CD14-positive monocyte (primary cell): Measurements from ENCODE around the gene FRMD4A. TPM values are rescaled to one million over a fixed set of nuclear protein-coding genes. Genes with fewer than 3 reads are reported as not detected.

ENCODE experiments used
- DNase-seq, 3 donors: peaks; one replicate each; pipeline ENCODE4 v3.0.0-alpha.2; 2011 to 2022
- H2AFZ ChIP-seq: 2 replicates; pipeline ENCODE4 v1.6.0; 2012; ENCODE audit warnings: mild to moderate bottlenecking, low read depth, low read length, inconsistent platforms; ENCODE audit not compliant: insufficient read depth, poor library complexity, severe bottlenecking
- H3K27ac ChIP-seq, 2 donors: 1 replicate in 1 of 2; 2 replicates in 1 of 2; pipeline ENCODE4 v1.5.1; 2012 to 2013; ENCODE audit warnings: low read length in 2 of 2, control low read depth in 1 of 2, inconsistent platforms in 1 of 2, low read depth in 1 of 2, mild to moderate bottlenecking in 1 of 2
- H3K27me3 ChIP-seq, 2 donors: one replicate each; pipeline versions ENCODE4 v1.6.0 to v1.6.1; 2011 to 2013; ENCODE audit warnings: low read length in 2 of 2; ENCODE audit not compliant: control insufficient read depth in 2 of 2, insufficient read depth in 2 of 2
- H3K36me3 ChIP-seq, 2 donors: replicated peaks in 1 of 2; 1 replicate in 1 of 2; 2 replicates in 1 of 2; pipeline versions ENCODE4 v1.5.1 to v1.6.1; 2012 to 2013; ENCODE audit warnings: low read length in 2 of 2, control low read depth in 1 of 2, inconsistent platforms in 1 of 2, mild to moderate bottlenecking in 1 of 2; ENCODE audit not compliant: insufficient read depth in 2 of 2, control insufficient read depth in 1 of 2
- H3K4me1 ChIP-seq, 2 donors: 1 replicate in 1 of 2; 2 replicates in 1 of 2; pipeline versions ENCODE4 v1.5.1 to v1.6.1; 2012 to 2013; ENCODE audit warnings: low read length in 2 of 2, control low read depth in 1 of 2, inconsistent platforms in 1 of 2, mild to moderate bottlenecking in 1 of 2, moderate library complexity in 1 of 2; ENCODE audit not compliant: insufficient read depth in 2 of 2, control insufficient read depth in 1 of 2
- H3K4me2 ChIP-seq: replicated peaks from 2 replicates; pipeline ENCODE3; 2012; ENCODE audit warnings: low read length, moderate library complexity, mild to moderate bottlenecking; ENCODE audit not compliant: poor library complexity, severe bottlenecking; ENCODE audit errors: extremely low read depth
- H3K4me3 ChIP-seq, 3 experiments: fragments of 200-600 bp in 1 of 3; sonication (generic) in 1 of 3; replicated peaks in 1 of 3; 1 replicate in 2 of 3; 2 replicates in 1 of 3; pipeline ENCODE4 v1.5.1; 2011 to 2013; ENCODE audit warnings: low read length in 3 of 3, mild to moderate bottlenecking in 3 of 3, control low read depth in 2 of 3, low read depth in 2 of 3, inconsistent platforms in 1 of 3, moderate library complexity in 1 of 3
- H3K79me2 ChIP-seq: 2 replicates; pipeline ENCODE4 v1.6.0; 2012; ENCODE audit warnings: mild to moderate bottlenecking, control low read depth, inconsistent platforms, low read length, moderate library complexity; ENCODE audit not compliant: insufficient read depth
- H3K9ac ChIP-seq: 2 replicates; pipeline ENCODE4 v1.6.0; 2017; ENCODE audit warnings: low read length, mild to moderate bottlenecking; ENCODE audit not compliant: insufficient read depth, poor library complexity, severe bottlenecking
- H3K9me3 ChIP-seq, 2 donors: replicated peaks in 1 of 2; 1 replicate in 1 of 2; 2 replicates in 1 of 2; pipeline versions ENCODE4 v1.5.1 to v1.6.1; 2012 to 2013; ENCODE audit warnings: low read length in 2 of 2, control low read depth in 1 of 2; ENCODE audit not compliant: control insufficient read depth in 1 of 2, insufficient read depth in 1 of 2
- H4K20me1 ChIP-seq: 2 replicates; pipeline ENCODE4 v1.6.0; 2012; ENCODE audit warnings: mild to moderate bottlenecking, low read length, control low read depth, moderate library complexity; ENCODE audit not compliant: insufficient read depth
- H3K27ac Mint-ChIP-seq, 7 donors: one replicate each; pipeline ENCODE4 v1.8.0; 2020; ENCODE audit warnings: mild to moderate bottlenecking in 7 of 7, mixed read lengths in 7 of 7, moderate library complexity in 6 of 7, inconsistent platforms in 2 of 7
- H3K27me3 Mint-ChIP-seq, 3 donors: one replicate each; pipeline ENCODE4 v1.8.0; 2021 to 2022; ENCODE audit warnings: low read depth in 3 of 3, mild to moderate bottlenecking in 3 of 3, mixed read lengths in 3 of 3, moderate library complexity in 3 of 3, inconsistent platforms in 1 of 3
- H3K36me3 Mint-ChIP-seq, 2 donors: one replicate each; pipeline ENCODE4 v1.8.0; 2020; ENCODE audit warnings: mixed read lengths in 2 of 2, inconsistent platforms in 1 of 2, mild to moderate bottlenecking in 1 of 2
- H3K4me1 Mint-ChIP-seq: one replicate; pipeline ENCODE4 v1.8.0; 2020; ENCODE audit warnings: mild to moderate bottlenecking, mixed read lengths
- H3K4me3 Mint-ChIP-seq, 2 donors: one replicate each; pipeline ENCODE4 v1.8.0; 2020; ENCODE audit warnings: mild to moderate bottlenecking in 2 of 2, mixed read lengths in 2 of 2, moderate library complexity in 1 of 2
- H3K9me3 Mint-ChIP-seq, 7 donors: one replicate each; pipeline ENCODE4 v1.8.0; 2020 to 2022; ENCODE audit warnings: mixed read lengths in 7 of 7, mild to moderate bottlenecking in 6 of 7, moderate library complexity in 6 of 7, inconsistent platforms in 2 of 7
- CTCF ChIP-seq: fragments of 200-600 bp; IDR thresholded peaks from one replicate; pipeline ENCODE4 v1.8.0; 2022; ENCODE audit warnings: antibody characterized with exemption, mild to moderate bottlenecking
- WGBS: methylation state at CpG from one replicate; pipeline ENCODE4 v1.1.5; 2013; ENCODE audit warnings: missing lambda C conversion rate; ENCODE audit not compliant: insufficient coverage; 5-methylcytosine and 5-hydroxymethylcytosine counted together
- intact Hi-C, 2 donors: fragments of 100-400 bp; cut with micrococcal nuclease; formaldehyde crosslinking; loops; one replicate each; pipeline versions ENCODE4 v1.15.0 to v1.15.1; 2023
- polyA plus RNA-seq, 3 donors: library from polyadenylated mRNA; depleted of rRNA in 1 of 3; unstranded in 2 of 3; stranded (reverse) in 1 of 3; fragments of 300-500 nt in 2 of 3; fragments of >200 nt in 1 of 3; fragmentation: Illumina TruSeq in 2 of 3; gene quantifications; 1 replicate in 2 of 3; 2 replicates in 1 of 3; pipeline ENCODE4 v1.2.3, GENCODE V29; 2012 to 2021

FRMD4A gene
- polyA plus RNA-seq, 3 donors, result 0.12 TPM; not detected in 2

GRCh38 chr10:13998163-13998835 is 332.4 kb downstream of the FRMD4A start:
- Histone ChIP-seq H3K27ac (no peak overlapping the region), H2AFZ (no peak overlapping the region), H3K79me2 (no peaks in the 10 kb centered on the region), H4K20me1 (no peaks in the 10 kb centered on the region), H3K4me3 (no peak overlapping the region), H3K9me3 (peaks cover 0 to 3% of the 10 kb centered on the region in 2 donors), H3K36me3 (no peaks in the 10 kb centered on the region), H3K27me3 (peaks cover 0 to 5% of the 10 kb centered on the region in 2 donors), H3K4me2 (no peak overlapping the region), H3K4me1 (no peaks in the 10 kb centered on the region), H3K9ac (no peak overlapping the region)
- DNase-seq, result no peak
- no peaks in the 10 kb centered on the region for H3K4me1 Mint-ChIP-seq
- 64% methylated on average over 4 of the region's 5 CpGs for WGBS
- TF ChIP-seq CTCF, result no peak
- peaks cover 0 to 10% (median 1%) of the 10 kb centered on the region in 7 donors for H3K9me3 Mint-ChIP-seq
- intact Hi-C loops, result no loop called here
- H3K27me3 Mint-ChIP-seq, result peaks cover 3 to 20% (median 8%) of the 10 kb centered on the region in 3 donors
- no peak overlapping the region for H3K27ac Mint-ChIP-seq
- no peak overlapping the region for H3K4me3 Mint-ChIP-seq
- H3K36me3 Mint-ChIP-seq, result no peaks in the 10 kb centered on the region

DNA sequence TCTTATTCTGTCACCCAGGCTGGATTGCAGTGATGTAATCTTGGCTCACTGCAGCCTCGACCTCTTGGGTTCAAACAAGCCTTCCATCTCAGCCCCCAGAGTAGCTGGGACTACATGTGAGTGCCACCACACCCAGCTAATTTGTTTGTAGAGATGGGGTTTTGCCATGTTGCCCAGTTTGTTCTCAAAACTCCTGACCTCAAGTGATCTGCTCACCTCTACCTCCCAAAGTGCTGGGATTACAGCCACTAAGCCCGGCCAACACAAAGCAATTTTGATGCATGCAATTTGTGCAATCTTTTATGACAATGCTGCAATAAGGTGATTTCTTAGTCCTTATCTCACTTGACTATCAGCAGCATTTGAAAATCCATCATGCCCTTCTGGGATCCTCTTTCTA is 333.1 kb downstream of the FRMD4A start:
- H3K9me3 Mint-ChIP-seq, result peaks cover 0 to 8% (median 1%) of the 10 kb centered on the region in 7 donors
- intact Hi-C loops, result no loop called here
- H3K36me3 ChIP-seq, result no peaks in the 10 kb centered on the region
- WGBS, result 100% methylated on average over 1 of the region's 2 CpGs
- DNase-seq, result no peak
- no peak overlapping the region for H3K4me3 ChIP-seq
- no peak overlapping the region for H3K27ac ChIP-seq
- H3K27ac Mint-ChIP-seq, result no peak overlapping the region
- H3K79me2 ChIP-seq, result no peaks in the 10 kb centered on the region
- peaks cover 0 to 3% of the 10 kb centered on the region in 2 donors for H3K9me3 ChIP-seq
- no peaks in the 10 kb centered on the region for H3K36me3 Mint-ChIP-seq
- H4K20me1 ChIP-seq, result no peaks in the 10 kb centered on the region
- H2AFZ ChIP-seq, result no peak overlapping the region
- H3K4me1 ChIP-seq, result no peaks in the 10 kb centered on the region
- no peak overlapping the region for H3K9ac ChIP-seq
- H3K27me3 Mint-ChIP-seq, result peaks cover 2 to 17% (median 4%) of the 10 kb centered on the region in 3 donors
- H3K4me1 Mint-ChIP-seq, result no peaks in the 10 kb centered on the region
- H3K4me2 ChIP-seq, result no peak overlapping the region
- H3K27me3 ChIP-seq, result peaks cover 0 to 5% of the 10 kb centered on the region in 2 donors
- TF ChIP-seq CTCF, result no peak
- H3K4me3 Mint-ChIP-seq, result no peak overlapping the region
